AG09309 (cell line): ENCODE results near the gene NDST3.

Experiments used
- DNase-seq: peaks from one replicate; pipeline ENCODE4 v3.0.0-alpha.2; 2010; ENCODE audit warnings: low read depth
- H3K4me3 ChIP-seq: 2 replicates; pipeline ENCODE4 v1.5.1; 2011; ENCODE audit warnings: mild to moderate bottlenecking, low read depth, low read length, moderate library complexity; ENCODE audit not compliant: control insufficient read depth
- TF ChIP-seq, protein P1 (sequence below): IDR thresholded peaks from 2 replicates; pipeline ENCODE4 v1.5.1; 2011; ENCODE audit warnings: mild to moderate bottlenecking, low read depth, low read length, inconsistent platforms; ENCODE audit not compliant: insufficient read depth, control insufficient read depth; ENCODE audit errors: missing control alignments

The NDST3 gene

GRCh38 chr4:118012142-118012541 is 22.1 kb upstream of the NDST3 start:
- H3K4me3 ChIP-seq, result no peak overlapping the region
- TF ChIP-seq, protein P1, sequence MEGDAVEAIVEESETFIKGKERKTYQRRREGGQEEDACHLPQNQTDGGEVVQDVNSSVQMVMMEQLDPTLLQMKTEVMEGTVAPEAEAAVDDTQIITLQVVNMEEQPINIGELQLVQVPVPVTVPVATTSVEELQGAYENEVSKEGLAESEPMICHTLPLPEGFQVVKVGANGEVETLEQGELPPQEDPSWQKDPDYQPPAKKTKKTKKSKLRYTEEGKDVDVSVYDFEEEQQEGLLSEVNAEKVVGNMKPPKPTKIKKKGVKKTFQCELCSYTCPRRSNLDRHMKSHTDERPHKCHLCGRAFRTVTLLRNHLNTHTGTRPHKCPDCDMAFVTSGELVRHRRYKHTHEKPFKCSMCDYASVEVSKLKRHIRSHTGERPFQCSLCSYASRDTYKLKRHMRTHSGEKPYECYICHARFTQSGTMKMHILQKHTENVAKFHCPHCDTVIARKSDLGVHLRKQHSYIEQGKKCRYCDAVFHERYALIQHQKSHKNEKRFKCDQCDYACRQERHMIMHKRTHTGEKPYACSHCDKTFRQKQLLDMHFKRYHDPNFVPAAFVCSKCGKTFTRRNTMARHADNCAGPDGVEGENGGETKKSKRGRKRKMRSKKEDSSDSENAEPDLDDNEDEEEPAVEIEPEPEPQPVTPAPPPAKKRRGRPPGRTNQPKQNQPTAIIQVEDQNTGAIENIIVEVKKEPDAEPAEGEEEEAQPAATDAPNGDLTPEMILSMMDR, result peak; percentile 14
- no peak for DNase-seq

DNA sequence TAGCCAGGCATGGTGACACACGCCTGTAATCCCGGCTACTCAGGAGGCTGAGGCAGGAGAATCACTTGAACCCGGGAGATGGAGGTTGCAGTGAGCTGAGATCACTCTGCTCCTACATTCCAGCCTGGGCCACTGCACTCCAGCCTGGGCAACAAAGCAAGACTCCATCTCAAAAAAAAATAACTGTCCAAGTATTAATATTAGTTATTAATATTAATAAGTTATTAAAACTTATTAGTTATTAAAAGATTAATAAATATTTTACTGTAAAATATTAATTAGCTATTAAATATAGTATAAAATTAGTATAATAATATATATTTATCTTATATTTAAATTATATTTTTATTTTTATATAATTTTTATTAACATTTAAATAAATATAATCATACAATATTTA is 19.5 kb upstream of the NDST3 start:
- DNase-seq, result no peak
- H3K4me3 ChIP-seq, result no peak overlapping the region
- TF ChIP-seq, protein P1, result no peak

GRCh38 chr4:118018381-118019145 is 15.7 kb upstream of the NDST3 start:
- H3K4me3 ChIP-seq, result no peak overlapping the region
- TF ChIP-seq, protein P1, result no peak
- no peak for DNase-seq

- DNase-seq, result no peak
- TF ChIP-seq, protein P1, result no peak
- no peak overlapping the region for H3K4me3 ChIP-seq
These were observed 7.5 kb upstream of the NDST3 start for GRCh38 chr4:118026806-118027205.

DNA sequence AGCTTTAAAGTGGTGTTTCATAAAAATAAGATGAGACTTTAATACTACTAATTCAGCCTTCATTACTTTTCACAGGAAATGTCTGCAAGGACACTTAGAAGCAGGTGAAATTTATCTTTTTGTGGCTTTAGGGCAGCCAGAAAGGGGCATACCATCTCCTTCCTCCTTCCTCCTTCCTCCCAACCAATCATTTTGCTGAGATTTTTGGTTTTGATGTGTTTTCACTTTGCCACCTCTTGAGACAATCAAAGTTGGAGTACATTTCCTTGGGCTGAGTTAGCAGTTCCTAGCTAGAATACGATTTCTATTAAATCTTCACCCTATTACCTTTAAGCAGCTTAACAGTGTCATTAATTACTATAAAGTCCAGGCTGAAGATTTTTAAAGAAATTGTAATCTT is 5.1 kb upstream of the NDST3 start:
- TF ChIP-seq, protein P1, result no peak
- H3K4me3 ChIP-seq, result no peak overlapping the region
- no peak for DNase-seq

GRCh38 chr4:118032691-118033090 is 1.6 kb upstream of the NDST3 start:
- H3K4me3 ChIP-seq, result no peak overlapping the region
- DNase-seq, result no peak

More at GRCh38 chr4:118032691-118033090, 1.6 kb upstream of the NDST3 start:
- TF ChIP-seq, protein P1, result no peak
